GM23338 (cell line): ENCODE measurements around the gene MLKL. TPM values are rescaled to one million over a fixed set of nuclear protein-coding genes. Genes with fewer than 3 reads are reported as not detected.

Experiments used
- ATAC-seq: fragments of 200-7000 bp; cut with Tn5 transposase; 3 replicates; pipeline ENCODE4 v1.9.1; 2020
- DNase-seq: peaks from one replicate; pipeline ENCODE4 v3.0.0-alpha.2; 2015; ENCODE audit warnings: low spot score
- H2AFZ ChIP-seq: fragments of 200-600 bp; sonication (generic); 2 replicates; pipeline ENCODE4 v1.8.0; 2016; ENCODE audit warnings: antibody characterized with exemption, mild to moderate bottlenecking, moderate library complexity
- H3F3A ChIP-seq: fragments of 200-600 bp; sonication (generic); replicated peaks from 2 replicates; pipeline ENCODE4 v1.8.0; 2017; ENCODE audit warnings: antibody characterized with exemption, mixed run types, low read depth
- H3K27ac ChIP-seq: fragments of 200-600 bp; sonication (generic); 2 replicates; pipeline ENCODE4 v1.6.1; 2016; ENCODE audit warnings: low read depth
- H3K27me3 ChIP-seq: fragments of 200-600 bp; sonication (generic); 2 replicates; pipeline ENCODE4 v1.8.0; 2016; ENCODE audit warnings: mild to moderate bottlenecking, mixed run types, moderate library complexity; ENCODE audit not compliant: insufficient read depth
- H3K36me3 ChIP-seq: fragments of 200-600 bp; sonication (generic); 2 replicates; pipeline ENCODE4 v1.8.0; 2016; ENCODE audit warnings: mild to moderate bottlenecking; ENCODE audit not compliant: insufficient read depth
- H3K4me1 ChIP-seq: fragments of 200-600 bp; sonication (generic); 2 replicates; pipeline ENCODE4 v1.8.0; 2016; ENCODE audit warnings: mild to moderate bottlenecking, moderate library complexity; ENCODE audit not compliant: insufficient read depth
- H3K4me2 ChIP-seq: fragments of 200-600 bp; sonication (generic); 2 replicates; pipeline ENCODE4 v1.7.1; 2017; ENCODE audit warnings: mixed run types
- H3K4me3 ChIP-seq: fragments of 200-600 bp; sonication (generic); 2 replicates; pipeline ENCODE4 v1.6.1; 2016; ENCODE audit warnings: mixed run types
- H3K79me2 ChIP-seq: fragments of 200-600 bp; sonication (generic); replicated peaks from 2 replicates; pipeline ENCODE4 v1.8.0; 2017; ENCODE audit warnings: mild to moderate bottlenecking; ENCODE audit not compliant: insufficient read depth
- H3K9me2 ChIP-seq: fragments of 200-600 bp; sonication (generic); 2 replicates; pipeline ENCODE4 v1.8.0; 2017; ENCODE audit not compliant: insufficient read depth
- H4K20me1 ChIP-seq: fragments of 200-600 bp; sonication (generic); replicated peaks from 2 replicates; pipeline ENCODE4 v1.8.0; 2017; ENCODE audit warnings: mild to moderate bottlenecking; ENCODE audit not compliant: insufficient read depth
- H3K27ac Mint-ChIP-seq: 2 replicates; pipeline ENCODE4 v1.8.0; 2020; ENCODE audit warnings: inconsistent platforms, mild to moderate bottlenecking, moderate library complexity, mixed read lengths
- H3K27me3 Mint-ChIP-seq: 3 replicates; pipeline ENCODE4 v1.8.0; 2022; ENCODE audit warnings: low read depth, mild to moderate bottlenecking, moderate library complexity, mixed read lengths, inconsistent platforms; ENCODE audit not compliant: insufficient read depth, poor library complexity
- H3K36me3 Mint-ChIP-seq: 3 replicates; pipeline ENCODE4 v1.8.0; 2021; ENCODE audit warnings: low read depth, mild to moderate bottlenecking, inconsistent platforms, moderate library complexity, mixed read lengths
- H3K4me1 Mint-ChIP-seq: 3 replicates; pipeline ENCODE4 v1.8.0; 2020; ENCODE audit warnings: mild to moderate bottlenecking, inconsistent platforms, mixed read lengths
- H3K4me3 Mint-ChIP-seq: 3 replicates; pipeline ENCODE4 v1.8.0; 2021; ENCODE audit warnings: moderate library complexity, mild to moderate bottlenecking, inconsistent platforms, mixed read lengths
- H3K9me3 Mint-ChIP-seq: 3 replicates; pipeline ENCODE4 v1.8.0; 2020; ENCODE audit warnings: moderate library complexity, mild to moderate bottlenecking, inconsistent platforms, mixed read lengths
- CREB1 ChIP-seq: fragments of 250-450 bp; sonication (Bioruptor Pico); IDR thresholded peaks from 2 replicates; pipeline ENCODE4 v1.5.0; 2020; ENCODE audit warnings: low read depth, mild to moderate bottlenecking, moderate library complexity
- EZH2 ChIP-seq: fragments of 200-600 bp; sonication (generic); IDR thresholded peaks from one replicate; pipeline ENCODE4 v1.8.0; 2017; ENCODE audit warnings: antibody characterized with exemption, mild to moderate bottlenecking, low read depth; ENCODE audit not compliant: unreplicated experiment
- EZH2phosphoT487 ChIP-seq: fragments of 200-600 bp; sonication (generic); IDR thresholded peaks from one replicate; pipeline ENCODE4 v1.8.1; 2018; ENCODE audit warnings: antibody characterized with exemption; ENCODE audit not compliant: unreplicated experiment
- JUNB ChIP-seq: IDR thresholded peaks from one replicate; pipeline ENCODE4 v1.6.1; 2016; ENCODE audit warnings: antibody characterized with exemption; ENCODE audit not compliant: unreplicated experiment
- NANOG ChIP-seq: IDR thresholded peaks from 2 replicates; pipeline ENCODE4 v1.6.1; 2016; ENCODE audit warnings: antibody characterized with exemption, borderline replicate concordance
- POLR2AphosphoS5 ChIP-seq: IDR thresholded peaks from 2 replicates; pipeline ENCODE4 v1.6.1; 2016; ENCODE audit warnings: antibody characterized with exemption, low read depth
- STAT1 ChIP-seq: IDR thresholded peaks from one replicate; pipeline ENCODE4 v1.6.1; 2016; ENCODE audit warnings: antibody characterized with exemption; ENCODE audit not compliant: unreplicated experiment
- ZNF114 ChIP-seq: fragments of 250-450 bp; sonication (Bioruptor Pico); IDR thresholded peaks from 2 replicates; pipeline ENCODE4 v1.5.0; 2020; ENCODE audit warnings: mild to moderate bottlenecking, moderate library complexity
- ZNF331 ChIP-seq: fragments of 250-450 bp; sonication (Bioruptor Pico); IDR thresholded peaks from 2 replicates; pipeline ENCODE4 v1.5.0; 2020; ENCODE audit warnings: low read depth, mild to moderate bottlenecking, moderate library complexity
- polyA plus RNA-seq: library from polyadenylated mRNA; unstranded; fragments of >200 nt; fragmentation: Nextera tagmentation; extraction: Ambion mirVana; gene quantifications from 2 replicates; pipeline ENCODE4 v1.2.1, GENCODE V29; 2016
- total RNA-seq: library from RNA; depleted of rRNA; stranded (reverse); fragments of >200 nt; shearing (Covaris generic); gene quantifications from 2 replicates; pipeline ENCODE4 v1.2.3, GENCODE V29; 2014
- TF ChIP-seq, protein P1 (sequence below): IDR thresholded peaks from 2 replicates; pipeline ENCODE4 v1.6.1; 2016; ENCODE audit warnings: antibody characterized with exemption
- TF ChIP-seq, protein P2 (sequence below), 2 experiments: fragments of 200-600 bp in 1 of 2; sonication (generic) in 1 of 2; conservative IDR thresholded peaks; 2 replicates each; pipeline versions ENCODE4 v1.5.1 to v1.6.1; 2016 to 2017; ENCODE audit warnings: antibody characterized with exemption in 2 of 2, low read depth in 2 of 2, mild to moderate bottlenecking in 2 of 2, moderate library complexity in 1 of 2
- TF ChIP-seq, protein P3 (sequence below): fragments of 250-450 bp; sonication (Bioruptor Pico); IDR thresholded peaks from 2 replicates; pipeline ENCODE4 v1.5.0; 2020; ENCODE audit warnings: mild to moderate bottlenecking, moderate library complexity

Gene MLKL
- total and polyA plus RNA-seq, 2 experiments from 2014 or later, result 5.1 to 9.7 TPM

DNA sequence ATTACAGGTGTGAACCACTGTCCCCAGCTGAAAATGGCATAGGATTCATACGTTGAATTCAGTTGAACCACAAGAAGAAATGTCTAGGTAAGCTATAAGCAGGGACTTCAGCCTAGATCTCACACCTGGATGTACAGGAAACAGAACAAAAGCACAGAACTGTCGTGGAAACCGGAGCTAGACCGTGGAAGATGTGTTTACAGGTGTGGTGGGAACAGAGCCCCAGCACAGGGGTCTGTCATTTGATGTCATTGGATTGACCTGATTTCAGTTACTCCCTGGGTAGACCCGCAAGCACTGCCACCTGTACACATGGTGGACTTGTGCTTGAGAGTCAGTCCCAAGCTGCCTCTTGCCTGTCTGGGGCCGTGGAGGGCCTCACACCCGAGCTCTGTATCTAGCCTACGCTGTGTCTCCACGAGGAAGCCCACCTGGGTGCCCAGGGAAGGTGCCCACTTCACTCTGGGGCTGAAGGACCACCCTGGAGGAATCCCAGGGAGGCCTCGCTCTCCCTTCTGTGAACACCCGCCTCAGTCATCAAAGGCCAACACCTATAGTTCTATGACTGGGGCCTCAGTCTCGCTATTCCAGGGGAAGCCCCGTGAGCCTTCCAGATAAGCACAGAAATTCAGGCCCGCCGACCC lies 32.2 kb upstream of the MLKL start:
- Histone ChIP-seq H3K79me2 (no peaks in the 10 kb centered on the region), H3K4me1 (peaks cover 38% of the 10 kb centered on the region), H4K20me1 (no peaks in the 10 kb centered on the region), H3K27me3 (no peaks in the 10 kb centered on the region), H3K36me3 (no peaks in the 10 kb centered on the region; the same call in 1 of the 2 replicates), H3K4me3 (no peak overlapping the region), H3F3A (no peaks in the 10 kb centered on the region), H3K27ac (no peak overlapping the region), H2AFZ (no peak overlapping the region), H3K9me2 (no peaks in the 10 kb centered on the region), H3K4me2 (no peak overlapping the region)
- Mint-ChIP-seq H3K4me1 (peaks cover 36% of the 10 kb centered on the region), H3K9me3 (no peaks in the 10 kb centered on the region; the same call in 2 of the 3 replicates), H3K36me3 (no peaks in the 10 kb centered on the region), H3K4me3 (no peak overlapping the region), H3K27me3 (peaks cover 23% of the 10 kb centered on the region), H3K27ac (no peak overlapping the region)
- DNase-seq, result no peak
- no peak for ATAC-seq
- TF ChIP-seq EZH2 (no peak), EZH2phosphoT487 (no peak), ZNF331 (CRISPR knock-in tag) (no peak), STAT1 (no peak), JUNB (no peak), NANOG (no peak), ZNF114 (no peak), CREB1 (CRISPR knock-in tag) (no peak), POLR2AphosphoS5 (no peak)
- TF ChIP-seq, protein P1, sequence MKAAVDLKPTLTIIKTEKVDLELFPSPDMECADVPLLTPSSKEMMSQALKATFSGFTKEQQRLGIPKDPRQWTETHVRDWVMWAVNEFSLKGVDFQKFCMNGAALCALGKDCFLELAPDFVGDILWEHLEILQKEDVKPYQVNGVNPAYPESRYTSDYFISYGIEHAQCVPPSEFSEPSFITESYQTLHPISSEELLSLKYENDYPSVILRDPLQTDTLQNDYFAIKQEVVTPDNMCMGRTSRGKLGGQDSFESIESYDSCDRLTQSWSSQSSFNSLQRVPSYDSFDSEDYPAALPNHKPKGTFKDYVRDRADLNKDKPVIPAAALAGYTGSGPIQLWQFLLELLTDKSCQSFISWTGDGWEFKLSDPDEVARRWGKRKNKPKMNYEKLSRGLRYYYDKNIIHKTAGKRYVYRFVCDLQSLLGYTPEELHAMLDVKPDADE, result no peak
- TF ChIP-seq, protein P2, sequence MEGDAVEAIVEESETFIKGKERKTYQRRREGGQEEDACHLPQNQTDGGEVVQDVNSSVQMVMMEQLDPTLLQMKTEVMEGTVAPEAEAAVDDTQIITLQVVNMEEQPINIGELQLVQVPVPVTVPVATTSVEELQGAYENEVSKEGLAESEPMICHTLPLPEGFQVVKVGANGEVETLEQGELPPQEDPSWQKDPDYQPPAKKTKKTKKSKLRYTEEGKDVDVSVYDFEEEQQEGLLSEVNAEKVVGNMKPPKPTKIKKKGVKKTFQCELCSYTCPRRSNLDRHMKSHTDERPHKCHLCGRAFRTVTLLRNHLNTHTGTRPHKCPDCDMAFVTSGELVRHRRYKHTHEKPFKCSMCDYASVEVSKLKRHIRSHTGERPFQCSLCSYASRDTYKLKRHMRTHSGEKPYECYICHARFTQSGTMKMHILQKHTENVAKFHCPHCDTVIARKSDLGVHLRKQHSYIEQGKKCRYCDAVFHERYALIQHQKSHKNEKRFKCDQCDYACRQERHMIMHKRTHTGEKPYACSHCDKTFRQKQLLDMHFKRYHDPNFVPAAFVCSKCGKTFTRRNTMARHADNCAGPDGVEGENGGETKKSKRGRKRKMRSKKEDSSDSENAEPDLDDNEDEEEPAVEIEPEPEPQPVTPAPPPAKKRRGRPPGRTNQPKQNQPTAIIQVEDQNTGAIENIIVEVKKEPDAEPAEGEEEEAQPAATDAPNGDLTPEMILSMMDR (conservative IDR thresholded peaks at IDR 0.05; ENCODE audit: low read depth in 2 of 2), result no peak

DNA sequence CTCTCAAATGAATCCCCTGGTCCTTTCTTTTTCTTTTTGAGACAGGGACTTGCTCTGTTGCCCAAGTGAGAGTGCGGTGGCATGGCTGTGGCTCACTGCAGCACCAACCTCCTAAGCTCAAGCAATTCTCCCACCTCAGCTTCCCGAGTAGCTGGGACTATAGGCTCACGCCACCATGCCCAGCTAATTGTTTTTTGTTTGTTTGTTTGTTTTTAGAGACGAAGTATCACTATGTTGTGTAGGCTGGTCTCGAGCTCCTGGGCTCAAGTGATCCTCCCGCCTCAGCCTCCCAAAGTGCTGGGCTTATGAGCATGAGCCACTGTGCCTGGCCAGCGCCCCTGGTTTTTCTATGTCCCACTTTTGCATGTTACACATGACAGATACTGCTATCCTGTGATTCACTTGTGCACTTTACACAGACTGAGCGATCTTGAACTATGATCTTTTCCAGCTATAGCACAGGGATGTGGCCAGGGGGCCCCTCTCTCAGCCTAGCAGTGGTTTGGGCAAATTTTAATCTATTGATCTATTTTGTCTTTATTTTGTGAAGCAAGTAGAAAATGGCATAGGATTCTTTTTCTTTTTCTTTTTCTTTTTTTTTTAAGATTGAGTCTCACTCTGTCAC lies 31.3 kb upstream of the MLKL start:
- Histone ChIP-seq H3K36me3 (no peaks in the 10 kb centered on the region), H3F3A (0 out of 2 replicates have a peak, but pooled peaks cover 2% of the 10 kb centered on the region), H3K4me3 (no peak overlapping the region), H3K27me3 (no peaks in the 10 kb centered on the region), H3K4me2 (no peak overlapping the region), H3K27ac (peak overlapping the region; percentile 14; the same call in 1 of the 2 replicates), H3K4me1 (peaks cover 33% of the 10 kb centered on the region), H3K79me2 (no peaks in the 10 kb centered on the region), H4K20me1 (no peaks in the 10 kb centered on the region), H3K9me2 (no peaks in the 10 kb centered on the region), H2AFZ (no peak overlapping the region)
- Mint-ChIP-seq H3K9me3 (peaks cover 5% of the 10 kb centered on the region), H3K27ac (no peak overlapping the region), H3K4me3 (no peak overlapping the region), H3K27me3 (peaks cover 19% of the 10 kb centered on the region), H3K36me3 (0 out of 3 replicates have a peak, but pooled peaks cover under 1% of the 10 kb centered on the region), H3K4me1 (peaks cover 29% of the 10 kb centered on the region)
- DNase-seq (no peak), ATAC-seq (no peak)
- no peak for TF ChIP-seq ZNF114
- TF ChIP-seq, protein P3, sequence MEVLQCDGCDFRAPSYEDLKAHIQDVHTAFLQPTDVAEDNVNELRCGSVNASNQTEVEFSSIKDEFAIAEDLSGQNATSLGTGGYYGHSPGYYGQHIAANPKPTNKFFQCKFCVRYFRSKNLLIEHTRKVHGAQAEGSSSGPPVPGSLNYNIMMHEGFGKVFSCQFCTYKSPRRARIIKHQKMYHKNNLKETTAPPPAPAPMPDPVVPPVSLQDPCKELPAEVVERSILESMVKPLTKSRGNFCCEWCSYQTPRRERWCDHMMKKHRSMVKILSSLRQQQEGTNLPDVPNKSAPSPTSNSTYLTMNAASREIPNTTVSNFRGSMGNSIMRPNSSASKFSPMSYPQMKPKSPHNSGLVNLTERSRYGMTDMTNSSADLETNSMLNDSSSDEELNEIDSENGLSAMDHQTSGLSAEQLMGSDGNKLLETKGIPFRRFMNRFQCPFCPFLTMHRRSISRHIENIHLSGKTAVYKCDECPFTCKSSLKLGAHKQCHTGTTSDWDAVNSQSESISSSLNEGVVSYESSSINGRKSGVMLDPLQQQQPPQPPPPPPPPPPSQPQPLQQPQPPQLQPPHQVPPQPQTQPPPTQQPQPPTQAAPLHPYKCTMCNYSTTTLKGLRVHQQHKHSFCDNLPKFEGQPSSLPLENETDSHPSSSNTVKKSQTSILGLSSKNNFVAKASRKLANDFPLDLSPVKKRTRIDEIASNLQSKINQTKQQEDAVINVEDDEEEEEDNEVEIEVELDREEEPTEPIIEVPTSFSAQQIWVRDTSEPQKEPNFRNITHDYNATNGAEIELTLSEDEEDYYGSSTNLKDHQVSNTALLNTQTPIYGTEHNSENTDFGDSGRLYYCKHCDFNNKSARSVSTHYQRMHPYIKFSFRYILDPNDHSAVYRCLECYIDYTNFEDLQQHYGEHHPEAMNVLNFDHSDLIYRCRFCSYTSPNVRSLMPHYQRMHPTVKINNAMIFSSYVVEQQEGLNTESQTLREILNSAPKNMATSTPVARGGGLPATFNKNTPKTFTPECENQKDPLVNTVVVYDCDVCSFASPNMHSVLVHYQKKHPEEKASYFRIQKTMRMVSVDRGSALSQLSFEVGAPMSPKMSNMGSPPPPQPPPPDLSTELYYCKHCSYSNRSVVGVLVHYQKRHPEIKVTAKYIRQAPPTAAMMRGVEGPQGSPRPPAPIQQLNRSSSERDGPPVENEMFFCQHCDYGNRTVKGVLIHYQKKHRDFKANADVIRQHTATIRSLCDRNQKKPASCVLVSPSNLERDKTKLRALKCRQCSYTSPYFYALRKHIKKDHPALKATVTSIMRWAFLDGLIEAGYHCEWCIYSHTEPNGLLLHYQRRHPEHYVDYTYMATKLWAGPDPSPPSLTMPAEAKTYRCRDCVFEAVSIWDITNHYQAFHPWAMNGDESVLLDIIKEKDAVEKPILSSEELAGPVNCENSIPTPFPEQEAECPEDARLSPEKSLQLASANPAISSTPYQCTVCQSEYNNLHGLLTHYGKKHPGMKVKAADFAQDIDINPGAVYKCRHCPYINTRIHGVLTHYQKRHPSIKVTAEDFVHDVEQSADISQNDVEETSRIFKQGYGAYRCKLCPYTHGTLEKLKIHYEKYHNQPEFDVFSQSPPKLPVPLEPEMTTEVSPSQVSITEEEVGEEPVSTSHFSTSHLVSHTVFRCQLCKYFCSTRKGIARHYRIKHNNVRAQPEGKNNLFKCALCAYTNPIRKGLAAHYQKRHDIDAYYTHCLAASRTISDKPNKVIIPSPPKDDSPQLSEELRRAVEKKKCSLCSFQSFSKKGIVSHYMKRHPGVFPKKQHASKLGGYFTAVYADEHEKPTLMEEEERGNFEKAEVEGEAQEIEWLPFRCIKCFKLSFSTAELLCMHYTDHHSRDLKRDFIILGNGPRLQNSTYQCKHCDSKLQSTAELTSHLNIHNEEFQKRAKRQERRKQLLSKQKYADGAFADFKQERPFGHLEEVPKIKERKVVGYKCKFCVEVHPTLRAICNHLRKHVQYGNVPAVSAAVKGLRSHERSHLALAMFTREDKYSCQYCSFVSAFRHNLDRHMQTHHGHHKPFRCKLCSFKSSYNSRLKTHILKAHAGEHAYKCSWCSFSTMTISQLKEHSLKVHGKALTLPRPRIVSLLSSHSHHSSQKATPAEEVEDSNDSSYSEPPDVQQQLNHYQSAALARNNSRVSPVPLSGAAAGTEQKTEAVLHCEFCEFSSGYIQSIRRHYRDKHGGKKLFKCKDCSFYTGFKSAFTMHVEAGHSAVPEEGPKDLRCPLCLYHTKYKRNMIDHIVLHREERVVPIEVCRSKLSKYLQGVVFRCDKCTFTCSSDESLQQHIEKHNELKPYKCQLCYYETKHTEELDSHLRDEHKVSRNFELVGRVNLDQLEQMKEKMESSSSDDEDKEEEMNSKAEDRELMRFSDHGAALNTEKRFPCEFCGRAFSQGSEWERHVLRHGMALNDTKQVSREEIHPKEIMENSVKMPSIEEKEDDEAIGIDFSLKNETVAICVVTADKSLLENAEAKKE (CRISPR knock-in tag), result no peak
